ENCODE measurements around the gene MYL5.

- TF ChIP-seq CTCF (conservative IDR thresholded peaks at IDR 0.05; ENCODE audit: low read depth, low read length), result no peak
- TF ChIP-seq EZH2 (IDR thresholded peaks at IDR 0.05; ENCODE audit: borderline replicate concordance, low read depth, low read length, poor library complexity, severe bottlenecking), result no peak
These were observed 23.1 kb upstream of the MYL5 start for GRCh38 chr4:650951-651883.

Measured in A673 (cell line).